Measurements from ENCODE around the gene KIF7. TPM values are rescaled to one million over a fixed set of nuclear protein-coding genes. Genes with fewer than 3 reads are reported as not detected.

Gene KIF7
- total RNA-seq, 3 donors from 2014 or later = 1.6 to 9.4 (median 3.1) TPM

DNA sequence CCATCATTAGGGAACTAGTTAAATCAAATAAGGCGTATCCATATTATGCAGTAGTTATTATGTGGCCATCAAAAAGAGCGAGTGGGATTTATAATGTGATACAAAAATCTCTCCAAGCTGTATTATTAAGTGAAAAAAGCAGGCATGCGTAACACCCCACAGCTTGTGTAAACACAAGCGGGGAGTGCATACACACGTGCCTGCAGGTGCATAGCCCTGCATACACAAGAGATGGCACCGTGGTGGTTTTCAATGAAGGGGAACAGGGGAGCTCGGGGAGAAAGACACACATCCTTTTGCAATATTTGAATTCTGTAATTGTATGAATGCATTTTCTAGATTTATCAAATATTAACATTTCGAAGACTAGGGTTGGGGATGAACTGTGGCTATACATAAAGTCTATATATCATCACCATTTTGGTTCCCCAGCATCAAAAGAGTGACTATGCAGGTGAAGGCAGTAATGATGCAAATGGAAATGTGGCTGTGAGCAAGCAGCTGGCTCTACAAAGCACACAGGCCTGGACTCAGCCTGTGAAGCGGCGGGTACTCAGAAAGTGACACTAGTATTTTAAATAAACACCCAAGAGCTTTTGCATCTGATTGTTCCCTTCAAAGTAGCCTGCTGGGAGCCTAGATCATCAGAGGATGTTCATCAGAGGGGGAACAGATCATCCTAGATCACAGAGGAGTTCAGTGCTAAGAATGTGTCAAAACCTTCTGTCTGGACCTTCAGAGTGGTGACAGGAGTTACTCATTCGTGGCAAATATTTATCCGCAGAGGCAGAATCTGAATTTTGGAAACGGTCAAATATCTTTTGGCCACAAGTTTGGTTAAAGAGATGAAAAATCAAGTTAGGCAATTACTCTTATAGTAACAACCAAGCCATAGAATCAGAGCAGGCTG lies 9.4 kb upstream of the KIF7 start:
- H3K4me3 ChIP-seq = no peak overlapping the region
- H3K36me3 ChIP-seq (ENCODE audit: low read depth) = no peaks in the 10 kb centered on the region
- intact Hi-C loops (cut with DNase I, micrococcal nuclease) = no loop called here
- DNase-seq (no peak), ATAC-seq (no peak)
- TF ChIP-seq, protein P1, sequence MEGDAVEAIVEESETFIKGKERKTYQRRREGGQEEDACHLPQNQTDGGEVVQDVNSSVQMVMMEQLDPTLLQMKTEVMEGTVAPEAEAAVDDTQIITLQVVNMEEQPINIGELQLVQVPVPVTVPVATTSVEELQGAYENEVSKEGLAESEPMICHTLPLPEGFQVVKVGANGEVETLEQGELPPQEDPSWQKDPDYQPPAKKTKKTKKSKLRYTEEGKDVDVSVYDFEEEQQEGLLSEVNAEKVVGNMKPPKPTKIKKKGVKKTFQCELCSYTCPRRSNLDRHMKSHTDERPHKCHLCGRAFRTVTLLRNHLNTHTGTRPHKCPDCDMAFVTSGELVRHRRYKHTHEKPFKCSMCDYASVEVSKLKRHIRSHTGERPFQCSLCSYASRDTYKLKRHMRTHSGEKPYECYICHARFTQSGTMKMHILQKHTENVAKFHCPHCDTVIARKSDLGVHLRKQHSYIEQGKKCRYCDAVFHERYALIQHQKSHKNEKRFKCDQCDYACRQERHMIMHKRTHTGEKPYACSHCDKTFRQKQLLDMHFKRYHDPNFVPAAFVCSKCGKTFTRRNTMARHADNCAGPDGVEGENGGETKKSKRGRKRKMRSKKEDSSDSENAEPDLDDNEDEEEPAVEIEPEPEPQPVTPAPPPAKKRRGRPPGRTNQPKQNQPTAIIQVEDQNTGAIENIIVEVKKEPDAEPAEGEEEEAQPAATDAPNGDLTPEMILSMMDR (IDR thresholded peaks at IDR 0.05) = no peak
- H3K4me1 ChIP-seq (ENCODE audit: low read depth) = peaks cover 14% of the 10 kb centered on the region
- no peaks in the 10 kb centered on the region for H3K9me3 ChIP-seq

DNA sequence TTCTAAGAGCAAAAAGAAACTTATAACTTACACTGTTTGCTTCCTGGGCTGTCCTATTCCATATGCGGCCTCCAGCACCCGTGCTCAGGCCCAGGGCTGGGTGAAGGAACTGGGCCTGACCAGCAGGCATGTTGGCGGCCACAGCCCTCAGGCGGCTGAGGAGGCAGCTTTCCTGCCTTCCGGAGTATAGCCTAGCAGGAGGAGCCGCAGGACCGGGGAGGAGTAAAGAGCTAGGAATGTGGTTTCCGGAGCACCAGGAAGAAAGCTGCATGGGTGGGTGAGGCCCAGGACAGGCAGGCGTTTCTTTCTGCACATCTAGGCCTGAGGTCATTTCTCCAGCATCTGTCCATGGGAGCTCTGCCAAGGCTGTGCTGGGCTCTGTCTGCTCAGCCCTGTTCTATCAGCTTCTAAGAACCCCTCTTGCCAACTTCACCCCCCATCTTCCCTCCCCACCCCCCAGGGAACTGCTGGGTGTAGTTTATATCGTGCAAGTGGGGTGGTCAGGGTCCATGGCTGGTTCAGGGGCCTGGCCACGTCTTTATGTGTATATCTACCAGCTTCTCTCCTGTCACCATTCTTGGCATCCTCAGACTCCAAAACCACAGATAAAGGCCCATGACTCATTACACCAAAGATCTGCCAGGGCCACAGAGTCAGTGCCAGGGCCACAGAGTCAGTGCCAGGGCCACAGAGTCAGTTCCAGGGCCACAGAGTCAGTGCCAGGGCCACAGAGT lies 7.8 kb upstream of the KIF7 start:
- TF ChIP-seq, protein P1 (IDR thresholded peaks at IDR 0.05) = no peak
- Histone ChIP-seq H3K36me3 (ENCODE audit: low read depth) (no peaks in the 10 kb centered on the region), H3K4me1 (ENCODE audit: low read depth) (peaks cover 14% of the 10 kb centered on the region), H3K4me3 (no peak overlapping the region), H3K9me3 (no peaks in the 10 kb centered on the region)
- ATAC-seq (peak; percentile 96), DNase-seq (peak; percentile 84 to 85 (median 85))
- intact Hi-C loops (cut with DNase I, micrococcal nuclease) = no loop called here

DNA sequence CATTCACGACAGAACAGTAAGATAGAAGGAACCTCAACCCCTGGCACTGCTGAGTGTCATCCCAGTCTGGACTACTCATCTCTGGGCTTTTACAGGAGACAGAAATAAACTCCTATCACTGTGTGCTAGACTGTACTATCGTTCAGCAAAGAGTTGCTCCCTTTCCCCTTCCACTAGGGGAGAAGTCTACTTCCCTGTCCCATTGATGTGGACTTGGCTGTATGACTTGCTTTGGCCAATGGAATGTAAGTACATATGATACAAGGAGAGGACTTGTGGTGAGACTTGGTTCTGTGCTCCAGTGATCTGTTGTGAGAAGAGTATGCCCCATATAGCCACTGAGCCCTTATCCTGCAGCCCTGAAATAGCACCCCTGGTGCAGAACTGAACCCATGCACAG lies 5.3 kb upstream of the KIF7 start:
- H3K4me3 ChIP-seq = no peak overlapping the region
- intact Hi-C loops (cut with DNase I, micrococcal nuclease) = no loop called here
- peaks cover 14% of the 10 kb centered on the region for H3K4me1 ChIP-seq (ENCODE audit: low read depth)
- H3K9me3 ChIP-seq = no peaks in the 10 kb centered on the region
- no peaks in the 10 kb centered on the region for H3K36me3 ChIP-seq (ENCODE audit: low read depth)
- TF ChIP-seq, protein P1 (IDR thresholded peaks at IDR 0.05) = no peak
- ATAC-seq = no peak
- no peak for DNase-seq

DNA sequence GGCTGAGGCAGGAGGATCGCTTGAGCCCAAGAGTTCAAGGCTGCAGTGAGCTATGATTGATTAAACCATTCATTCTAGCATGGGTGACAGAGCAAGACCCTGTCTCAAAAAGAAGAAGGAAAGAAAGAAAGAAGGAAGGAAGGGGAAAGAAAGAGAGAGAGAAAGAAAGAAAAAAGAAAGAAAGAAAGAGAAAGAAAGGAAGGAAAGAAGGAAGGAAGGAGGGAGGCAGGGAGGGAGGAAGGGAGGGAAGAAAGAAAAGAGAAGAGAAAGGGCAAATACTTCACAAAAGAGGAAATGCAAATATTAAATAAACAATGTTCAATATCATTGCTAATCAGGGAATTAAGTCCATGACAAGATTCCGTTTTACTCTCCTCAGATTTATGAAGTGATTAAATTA lies 4.0 kb upstream of the KIF7 start:
- H3K9me3 ChIP-seq = no peaks in the 10 kb centered on the region
- H3K4me3 ChIP-seq = no peak overlapping the region
- DNase-seq (no peak), ATAC-seq (no peak)
- intact Hi-C loops (cut with DNase I, micrococcal nuclease) = no loop called here
- peaks cover 8% of the 10 kb centered on the region for H3K4me1 ChIP-seq (ENCODE audit: low read depth)
- no peaks in the 10 kb centered on the region for H3K36me3 ChIP-seq (ENCODE audit: low read depth)
- TF ChIP-seq, protein P1 (IDR thresholded peaks at IDR 0.05) = no peak

DNA sequence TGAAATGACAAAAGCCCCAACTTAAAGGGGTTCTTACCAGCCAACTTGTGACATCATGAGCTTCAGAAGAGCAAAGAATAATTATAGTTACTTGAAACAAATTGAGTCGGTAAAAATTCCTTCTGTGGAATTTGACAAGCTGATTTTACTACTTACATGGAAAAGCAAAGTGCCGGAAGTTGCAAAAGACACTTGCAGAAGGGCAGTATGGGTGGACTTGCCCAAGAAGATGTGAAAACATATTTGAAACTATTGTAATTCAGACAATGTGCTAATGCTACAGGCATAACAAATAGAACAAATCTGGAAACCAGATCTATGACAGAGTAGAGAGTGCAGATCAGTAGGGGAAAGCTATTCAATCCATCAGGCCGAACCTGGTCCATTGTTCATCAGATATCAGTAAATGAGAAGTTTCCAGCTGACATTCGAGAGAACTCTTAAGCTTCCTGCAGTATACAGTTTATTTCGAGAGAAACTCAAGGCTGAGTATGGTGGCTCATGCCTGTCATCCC lies 2.5 kb upstream of the KIF7 start:
- Histone ChIP-seq H3K4me1 (ENCODE audit: low read depth) (peaks cover 3% of the 10 kb centered on the region), H3K36me3 (ENCODE audit: low read depth) (no peaks in the 10 kb centered on the region), H3K4me3 (no peak overlapping the region), H3K9me3 (no peaks in the 10 kb centered on the region)
- TF ChIP-seq, protein P1 (IDR thresholded peaks at IDR 0.05) = no peak
- intact Hi-C loops (cut with DNase I, micrococcal nuclease) = no loop called here
- DNase-seq (no peak), ATAC-seq (no peak)
